Stimulated activated CD4-positive, alpha-beta T cell treated with anti-CD3 and anti-CD28 coated beads, TNF-alpha, amount 100 ng/mL, for 24 hours (primary cell): ENCODE measurements around the gene DDX5.

Experiments
- DNase-seq, 3 experiments: peaks; one replicate each; pipeline ENCODE4 v3.0.0-alpha.2; 2020; ENCODE audit warnings: low read depth in 3 of 3

The DDX5 gene

DNA sequence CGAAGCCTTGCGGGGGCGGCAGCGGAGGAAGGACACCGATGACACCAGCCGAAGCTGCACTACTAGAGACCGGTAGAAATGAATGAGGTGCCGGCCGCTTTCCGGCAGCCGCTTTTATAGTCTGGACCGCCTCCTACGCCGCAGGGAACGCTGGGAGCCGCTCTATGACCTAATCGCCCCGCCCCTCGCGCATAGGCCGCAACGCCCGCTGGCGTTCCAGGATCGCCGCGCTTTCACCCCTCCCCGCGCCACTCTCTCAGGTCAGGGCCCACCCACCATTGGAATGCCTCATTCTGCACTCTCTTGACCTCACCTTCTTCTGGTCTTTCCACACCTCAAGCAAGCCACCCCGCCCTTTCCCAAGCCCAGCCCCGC is at the start of gene DDX5:
DDX5 (minus strand) TSS at position 89 of the 375 bp plus-strand sequence. CDS start 170 bp downstream, outside the sequence.
- peak; percentile 95 to 98 (median 97) for DNase-seq

DNA sequence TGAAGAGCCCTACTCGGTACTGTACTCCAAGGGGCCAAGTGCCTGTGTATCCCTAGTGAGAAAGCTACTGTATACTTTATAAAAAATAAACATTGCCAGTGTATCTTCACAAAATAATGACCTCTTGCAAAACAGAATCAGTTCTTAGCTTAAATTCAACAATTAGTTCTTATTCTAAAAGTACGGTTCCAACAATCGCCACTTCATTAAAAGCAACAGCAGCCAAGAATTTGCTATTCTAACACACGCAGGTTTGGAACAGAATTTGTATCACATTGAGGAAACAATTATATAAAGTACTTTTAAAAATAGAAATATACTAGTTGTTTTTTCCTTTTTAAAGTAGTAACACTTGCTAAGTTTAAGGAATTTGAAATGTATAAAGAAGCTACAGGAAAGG is 49.2 kb upstream of the DDX5 start:
- DNase-seq, result no peak

DNA sequence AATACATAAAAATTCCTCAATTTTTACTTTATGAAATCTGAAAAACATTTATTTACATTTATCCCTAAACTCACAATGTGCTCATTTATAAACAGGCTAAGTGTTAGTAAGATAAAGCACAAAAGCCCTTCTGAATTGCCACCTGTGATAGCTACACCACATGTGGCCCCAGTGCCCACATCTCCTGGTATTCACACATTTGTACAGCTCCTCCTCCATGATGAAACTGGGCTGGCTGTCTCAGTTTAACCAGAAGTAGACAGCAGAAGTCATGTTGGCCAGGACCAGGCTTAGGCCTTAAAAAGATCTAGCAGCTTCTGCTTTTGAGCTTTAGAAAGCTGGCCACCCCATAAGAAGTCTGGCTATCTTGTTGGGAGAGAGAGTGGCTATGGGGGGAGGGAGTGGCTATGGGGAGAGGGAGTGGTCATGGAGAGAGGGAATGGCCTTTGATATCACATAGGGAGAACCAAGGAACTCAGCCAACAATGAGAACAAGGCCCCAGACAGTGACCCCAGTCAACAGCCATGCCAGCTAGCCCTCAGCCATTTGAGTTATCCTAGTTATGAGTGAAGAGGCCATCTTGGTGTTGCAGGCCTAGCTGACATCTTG is 48.0 kb upstream of the DDX5 start:
- DNase-seq, result no peak

DNA sequence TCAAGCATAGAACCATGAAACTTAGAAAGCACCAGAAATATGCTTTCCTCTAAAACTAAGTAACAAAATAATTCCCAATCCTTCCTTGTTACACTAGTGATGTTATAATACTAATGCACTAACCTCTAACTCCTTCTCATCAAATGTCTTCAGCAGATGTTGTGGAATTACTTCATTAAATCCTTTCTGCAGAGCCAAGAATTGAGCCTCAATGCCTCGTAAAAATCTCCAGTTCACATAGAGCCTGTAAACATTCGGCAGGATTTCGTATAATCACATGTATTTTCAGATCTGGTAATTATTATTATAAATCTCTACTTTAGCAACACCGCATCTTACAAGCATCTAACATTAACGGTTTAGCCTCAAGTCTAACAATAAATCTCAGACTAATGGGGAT is 45.4 kb upstream of the DDX5 start:
- DNase-seq, result no peak

DNA sequence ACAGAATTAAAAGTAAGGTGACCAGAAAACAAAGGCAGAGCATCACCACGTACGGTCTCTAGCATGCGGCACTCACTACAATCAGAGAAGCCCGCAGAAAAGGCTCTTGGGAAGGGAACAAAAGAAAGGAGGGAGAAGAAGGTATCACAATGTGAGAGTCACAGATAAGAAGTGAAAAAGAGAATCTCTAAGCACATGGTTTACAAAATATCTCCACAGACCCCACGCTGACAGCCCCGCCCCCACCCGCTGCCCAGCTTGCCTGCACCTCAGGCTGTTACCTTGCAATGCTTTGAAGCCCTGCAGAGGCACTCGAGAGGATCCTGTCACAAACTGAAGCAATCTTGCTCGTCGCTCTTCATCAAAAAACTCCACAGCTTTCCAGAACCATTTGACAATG is 41.2 kb upstream of the DDX5 start:
- DNase-seq, result no peak

DNA sequence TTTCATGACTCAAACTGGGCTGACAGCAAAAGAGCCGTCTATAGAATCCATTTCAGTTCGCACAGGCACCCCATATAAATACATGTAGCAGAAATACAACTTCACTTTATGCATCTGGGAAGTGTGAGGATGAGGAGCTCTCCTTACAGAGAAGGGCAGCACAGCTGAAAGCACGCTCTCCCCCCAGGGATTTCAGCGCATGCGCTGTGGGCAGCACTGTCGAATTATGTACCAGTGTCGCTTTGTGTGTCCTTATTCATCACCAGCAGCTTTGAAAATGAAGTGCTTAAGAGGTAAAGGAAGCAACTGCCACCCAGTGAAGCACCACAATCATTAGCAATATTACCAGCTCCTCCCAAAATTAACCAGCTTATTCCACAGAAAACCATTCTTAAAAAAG is 40.6 kb upstream of the DDX5 start:
- DNase-seq, result no peak

DNA sequence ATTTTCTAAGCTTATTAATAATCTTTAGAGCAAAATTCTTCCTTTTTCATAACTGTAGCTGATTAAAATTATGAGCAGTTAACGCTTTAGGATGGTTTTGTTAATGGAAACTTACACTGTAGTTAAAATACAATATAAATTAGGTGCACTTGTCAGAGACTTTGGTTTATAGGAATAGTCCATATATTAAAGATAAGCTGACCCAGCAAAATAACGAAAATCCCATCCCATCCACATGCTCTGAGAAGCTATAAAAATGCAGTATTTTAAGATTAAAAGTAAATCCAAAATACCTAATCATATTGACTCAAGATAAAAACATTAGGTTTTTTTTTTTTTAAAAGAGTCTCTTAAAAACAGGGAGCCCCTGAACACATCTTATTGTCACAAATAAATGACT is 38.7 kb upstream of the DDX5 start:
- no peak for DNase-seq

DNA sequence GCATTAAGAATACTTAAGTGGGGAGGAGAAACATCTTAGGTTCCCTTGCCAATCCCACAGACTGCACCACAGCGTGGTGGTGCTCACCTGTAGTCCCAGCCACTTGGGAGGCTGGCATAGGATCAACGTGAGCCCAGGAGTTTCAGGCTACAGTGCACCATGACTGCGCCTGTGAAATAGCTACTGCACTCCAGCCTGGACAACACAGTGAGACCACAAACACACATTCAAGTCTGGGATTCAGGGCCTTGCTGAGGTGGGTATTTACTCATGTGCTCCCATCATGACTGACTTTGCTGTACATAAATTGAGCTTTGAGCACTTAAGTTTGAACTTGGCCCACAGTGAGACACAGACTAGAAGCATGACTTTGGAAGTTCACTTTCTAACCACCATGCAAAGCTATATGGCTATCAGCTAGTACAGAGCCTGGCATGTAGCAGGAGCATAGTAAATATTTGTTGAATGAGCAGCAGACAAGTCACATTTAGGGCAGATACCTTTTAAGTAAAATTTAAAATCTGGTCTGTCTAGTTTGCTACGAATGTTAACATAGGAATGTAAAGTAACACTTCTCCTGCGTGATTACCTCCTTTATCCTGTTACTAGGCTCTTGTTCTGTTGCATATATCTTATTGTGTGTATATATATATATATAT is 34.2 kb upstream of the DDX5 start:
- DNase-seq, result no peak

DNA sequence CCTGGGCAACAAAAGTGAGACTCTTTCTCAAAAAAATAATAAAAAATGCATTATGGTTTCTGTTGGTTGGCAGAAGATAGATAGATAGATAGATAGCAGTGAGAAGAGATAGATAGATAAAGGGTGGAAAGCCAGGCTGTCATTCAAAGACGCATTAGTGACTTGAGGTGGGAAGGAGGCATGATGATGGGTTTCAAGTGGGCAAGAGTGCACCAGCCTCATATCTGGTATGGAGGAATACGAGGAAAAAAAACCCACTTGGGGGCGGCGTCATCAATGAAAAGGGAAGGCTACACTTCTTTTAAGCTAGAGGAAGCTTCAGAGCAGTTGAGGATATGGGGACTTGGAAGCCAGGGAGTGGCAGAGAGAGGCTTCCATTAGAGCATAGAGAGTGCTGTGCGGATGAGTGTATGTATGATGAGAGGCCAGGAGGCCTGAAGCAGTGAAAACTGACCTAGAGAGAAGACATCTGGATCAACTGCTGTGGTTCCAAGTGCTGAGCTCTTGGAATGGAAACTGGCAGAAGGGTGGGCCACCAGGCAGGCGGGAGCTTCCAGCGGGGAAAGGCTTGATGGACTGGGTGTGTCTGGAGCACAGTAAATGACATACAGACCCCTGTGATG is 32.5 kb upstream of the DDX5 start:
- no peak for DNase-seq

DNA sequence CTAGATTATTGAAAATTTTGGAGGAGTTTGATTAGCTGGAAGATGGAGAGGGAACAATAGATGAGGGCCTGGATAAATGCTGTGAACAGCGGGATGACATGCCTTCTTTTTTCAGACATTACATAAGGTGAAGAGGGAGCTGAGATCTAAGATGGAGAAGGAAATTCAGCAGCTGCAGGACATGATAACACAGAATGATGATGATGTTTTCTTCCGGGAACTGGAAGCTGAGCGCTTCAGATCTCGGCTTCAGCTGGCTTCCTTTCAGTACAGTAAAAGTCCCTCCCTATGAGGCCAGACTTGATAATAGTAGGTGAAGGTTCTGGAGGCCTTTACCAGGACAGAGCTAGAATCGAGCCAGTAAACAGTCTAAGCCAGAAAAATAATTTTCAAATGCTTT is 31.4 kb upstream of the DDX5 start:
- DNase-seq, result no peak

DNA sequence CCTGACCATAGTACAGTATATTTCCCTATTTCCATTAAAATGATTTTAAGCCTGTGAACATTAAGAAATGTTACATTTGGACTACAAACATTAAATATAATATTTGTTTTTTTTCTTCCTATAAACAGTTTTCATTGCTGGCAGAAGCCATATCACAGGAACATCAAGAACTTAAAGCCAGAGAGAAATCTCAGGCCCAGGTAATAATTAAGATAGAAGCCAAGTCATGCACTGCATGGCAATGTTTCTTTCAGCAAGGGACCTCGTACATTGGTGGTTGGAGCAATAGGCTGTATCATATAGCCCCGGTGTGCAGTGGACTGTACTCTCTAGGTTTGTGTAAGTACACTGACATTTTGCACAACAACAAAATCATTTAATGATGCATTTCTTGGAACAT is 30.8 kb upstream of the DDX5 start:
- no peak for DNase-seq

DNA sequence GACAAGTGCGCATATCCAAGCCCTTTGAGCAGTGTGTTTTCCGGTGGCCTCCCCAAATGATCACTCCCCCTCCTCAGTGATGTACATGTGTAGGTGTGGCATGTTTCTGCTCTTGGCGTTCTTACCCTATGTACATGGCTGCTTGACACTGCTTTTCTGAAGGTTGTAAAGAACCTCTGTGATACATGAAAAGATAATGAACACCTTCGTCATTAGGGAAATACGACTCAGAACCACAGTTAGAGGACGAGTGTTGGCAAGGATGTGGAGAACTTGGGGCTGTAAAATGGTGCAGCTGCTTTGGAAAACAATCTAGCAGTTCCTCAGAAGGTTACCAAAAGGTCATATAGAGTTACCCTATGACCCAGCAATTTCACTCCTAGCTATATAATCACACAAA is 29.3 kb upstream of the DDX5 start:
- no peak for DNase-seq

DNA sequence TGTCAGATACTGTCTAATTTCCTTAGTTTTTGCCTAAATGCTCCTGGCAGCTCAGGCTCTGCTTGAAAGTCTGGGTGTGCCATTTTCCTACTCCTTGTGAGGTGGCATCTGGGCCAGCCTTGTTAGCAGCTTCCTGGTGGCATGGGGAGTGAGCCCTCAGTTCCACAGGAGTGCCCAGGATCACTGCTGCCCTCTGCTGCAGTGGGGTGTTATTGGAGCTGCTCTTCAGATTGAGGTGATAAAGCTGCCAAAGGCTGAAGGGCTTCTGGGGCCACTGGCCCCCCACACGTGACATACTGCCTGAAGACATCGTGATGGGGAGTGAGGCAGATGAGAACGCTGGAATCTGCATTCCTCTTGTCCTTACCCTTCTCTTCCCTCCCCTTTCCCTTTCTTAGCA is 28.1 kb upstream of the DDX5 start:
- no peak for DNase-seq

DNA sequence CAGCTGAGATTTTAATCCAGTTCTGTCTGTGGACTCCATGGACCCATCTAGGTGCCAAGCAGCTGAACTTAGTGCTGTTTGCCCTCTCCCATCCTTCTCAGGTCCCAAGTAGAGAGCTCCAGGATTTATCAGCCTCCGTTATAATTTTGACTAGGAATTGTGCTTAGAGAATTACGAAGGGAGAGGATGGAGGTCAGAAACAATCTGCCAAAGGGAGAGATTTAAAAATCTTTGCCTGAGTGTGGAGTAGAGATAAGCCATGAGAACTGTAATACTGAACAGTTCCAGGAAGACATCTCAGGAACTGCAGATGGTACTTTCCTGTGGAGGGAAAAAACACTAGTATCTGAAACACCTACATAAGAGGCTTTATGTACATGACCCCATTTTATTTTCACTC is 27.7 kb upstream of the DDX5 start:
- no peak for DNase-seq

DNA sequence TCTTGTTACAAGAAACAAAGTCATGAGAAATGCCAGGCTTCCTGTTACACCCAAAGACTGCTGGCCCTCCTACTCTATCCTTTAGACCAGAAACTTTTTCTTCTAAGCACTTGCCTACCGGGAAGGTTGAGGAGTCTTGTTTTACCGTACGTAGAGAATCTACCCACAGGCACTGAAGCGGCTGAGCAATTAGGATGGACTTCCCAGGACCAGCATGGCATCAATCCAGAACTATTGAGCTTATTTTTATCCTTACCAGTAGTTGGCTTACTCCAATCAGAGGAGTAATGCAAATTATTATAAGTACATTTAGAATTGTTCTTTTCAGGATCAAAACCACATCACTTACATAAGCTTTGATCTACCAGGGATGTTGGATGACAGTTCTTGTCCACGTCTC is 26.3 kb upstream of the DDX5 start:
- no peak for DNase-seq

DNA sequence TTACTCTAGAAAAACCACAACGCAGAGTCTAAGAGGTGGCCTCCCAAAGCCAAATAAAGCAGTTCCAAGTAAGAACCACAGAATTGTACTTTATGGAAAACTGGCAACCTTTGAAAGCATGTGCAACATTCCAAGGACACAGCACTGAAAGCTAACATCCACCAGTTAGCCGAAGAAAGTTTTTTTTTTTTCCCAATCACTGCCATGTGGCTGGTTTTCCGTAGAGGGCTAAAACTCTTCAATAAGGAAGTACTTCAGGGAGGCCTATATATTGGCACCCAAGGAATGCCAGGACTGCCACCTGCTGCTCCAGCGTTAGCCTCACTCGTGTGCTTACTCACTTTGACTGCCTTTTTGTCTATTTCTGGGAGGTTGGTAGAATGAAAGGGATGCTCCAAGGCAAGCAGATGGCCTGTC is 25.9 kb upstream of the DDX5 start:
- no peak for DNase-seq

DNA sequence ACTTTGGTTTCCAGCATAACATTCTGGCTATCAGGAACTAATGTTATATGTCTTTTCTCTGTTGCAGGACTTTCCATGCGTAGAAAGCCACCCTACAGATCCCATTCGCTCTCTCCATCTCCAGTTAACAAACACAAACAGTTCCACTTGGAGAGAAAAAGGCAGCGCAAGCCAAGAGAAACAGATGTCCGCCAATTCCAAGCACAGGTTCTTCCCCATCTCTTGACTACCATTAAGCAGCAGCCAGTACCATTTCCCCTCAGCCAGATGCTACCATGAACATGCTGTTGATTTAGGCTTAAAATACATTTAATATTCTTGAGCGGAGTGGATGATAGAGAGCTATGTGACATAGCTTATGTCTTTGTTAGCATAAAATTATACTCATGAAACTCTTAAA is 23.1 kb upstream of the DDX5 start:
- DNase-seq, result no peak

DNA sequence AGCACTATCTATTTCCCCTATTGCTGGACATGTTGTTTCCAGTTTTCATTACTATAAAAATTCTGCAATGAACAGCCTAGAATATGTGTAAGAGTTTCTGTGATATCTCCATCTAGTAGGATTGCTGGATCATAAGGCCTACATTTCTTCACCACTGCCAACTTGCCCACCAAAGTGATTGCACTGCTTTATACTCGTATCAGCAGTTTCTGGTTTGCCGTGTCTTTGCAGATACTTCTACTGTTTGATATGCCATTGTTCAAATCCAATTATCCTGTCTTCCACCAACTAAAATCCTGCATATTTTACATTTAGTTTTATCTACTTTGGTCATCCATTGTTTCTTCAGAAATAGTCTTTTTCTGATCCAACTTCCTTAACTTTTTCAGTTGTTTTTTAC is 21.8 kb upstream of the DDX5 start:
- no peak for DNase-seq

DNA sequence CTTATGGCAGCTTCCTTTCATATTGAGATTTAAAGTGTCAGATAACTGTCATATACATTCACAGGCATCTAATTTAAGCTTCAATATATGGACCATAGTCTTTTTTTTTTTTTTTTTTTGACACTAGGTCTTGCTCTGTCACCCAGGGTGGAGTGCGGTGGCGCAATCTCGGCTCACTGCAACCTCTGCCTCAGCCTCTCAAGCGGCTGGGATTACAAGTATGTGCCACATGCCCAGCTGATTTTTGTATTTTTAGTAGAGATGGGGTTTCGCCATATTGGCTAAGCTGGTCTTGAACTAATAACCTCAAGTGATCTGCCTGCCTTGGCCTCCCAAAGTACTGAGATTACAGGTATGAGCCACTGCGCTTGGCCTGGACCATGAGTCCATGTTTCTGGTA is 14.3 kb upstream of the DDX5 start:
- DNase-seq, result no peak

DNA sequence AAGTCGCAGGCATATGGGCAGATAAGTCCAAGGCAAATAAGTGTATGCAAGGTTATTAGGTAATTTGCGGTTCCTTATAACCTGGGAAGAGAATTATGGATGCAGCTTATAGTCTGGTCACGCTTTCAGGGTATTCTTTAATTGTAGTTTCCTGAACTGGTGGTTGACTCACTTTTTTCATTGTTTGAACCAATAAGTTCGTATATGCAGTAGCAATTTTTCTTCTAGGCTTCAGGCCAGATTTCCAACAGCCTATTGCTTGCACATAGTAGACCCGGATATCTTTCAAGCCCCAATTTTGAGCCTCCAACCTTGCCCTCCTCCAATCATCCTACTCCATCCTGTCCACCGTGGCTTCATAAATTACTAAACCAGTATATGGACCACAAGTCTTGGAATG is 13.5 kb upstream of the DDX5 start:
- DNase-seq, result no peak

DNA sequence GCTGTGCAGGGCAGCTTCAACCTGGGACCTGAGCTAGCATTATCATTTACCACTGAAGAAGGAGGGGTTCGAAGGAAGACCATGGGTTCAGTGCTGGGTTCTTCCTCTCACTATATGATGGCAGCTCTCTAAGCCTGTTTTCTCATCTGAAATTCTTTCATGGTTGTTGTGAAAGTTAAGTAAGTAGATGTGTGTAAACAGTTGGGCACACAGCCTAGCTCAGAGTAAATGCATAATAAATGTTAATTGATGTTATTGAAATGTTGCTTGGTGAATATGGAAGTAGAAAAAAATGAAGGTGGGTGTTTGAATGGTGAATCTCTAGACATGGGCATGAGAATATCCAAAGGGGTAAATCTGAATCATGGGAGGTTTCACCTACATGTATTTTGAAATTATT is 9.7 kb upstream of the DDX5 start:
- DNase-seq, result no peak

DNA sequence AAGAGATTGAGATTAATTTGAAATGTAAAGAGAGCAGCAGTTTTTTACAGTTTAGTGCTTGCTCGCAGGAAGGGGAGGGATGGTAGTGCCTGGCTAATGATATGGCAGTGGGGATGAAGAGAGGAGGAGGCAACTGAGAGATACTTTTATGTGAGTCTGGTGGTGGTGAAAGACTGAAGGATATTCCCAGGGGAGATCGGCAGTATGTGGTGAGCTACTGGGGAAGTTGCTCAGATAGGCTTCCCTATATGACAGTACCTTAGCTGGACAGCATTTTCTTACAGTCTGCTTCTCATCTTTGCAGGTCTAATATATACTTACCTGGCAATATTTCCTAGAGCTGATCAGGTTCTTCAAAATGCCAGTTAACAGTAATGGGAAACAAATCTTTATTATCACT is 9.3 kb upstream of the DDX5 start:
- no peak for DNase-seq

DNA sequence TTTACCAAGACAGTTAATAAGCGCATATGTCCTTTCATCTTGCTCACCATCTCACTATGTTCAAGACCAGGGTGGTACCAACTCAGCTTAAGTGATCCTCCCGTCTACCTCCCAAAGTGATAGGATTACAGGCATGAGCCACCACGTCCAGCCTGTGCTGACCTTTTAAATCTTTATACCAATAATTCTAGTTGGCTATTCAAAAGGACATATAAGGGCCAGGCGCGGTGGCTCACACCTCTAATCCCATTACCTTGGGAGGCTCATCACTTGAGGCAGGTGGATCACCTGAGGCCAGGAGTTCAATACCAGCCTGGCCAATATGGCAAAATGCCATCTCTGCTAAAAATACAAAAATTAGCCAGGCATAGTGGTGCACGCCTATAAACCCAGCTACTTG is 3.1 kb upstream of the DDX5 start:
- no peak for DNase-seq

DNA sequence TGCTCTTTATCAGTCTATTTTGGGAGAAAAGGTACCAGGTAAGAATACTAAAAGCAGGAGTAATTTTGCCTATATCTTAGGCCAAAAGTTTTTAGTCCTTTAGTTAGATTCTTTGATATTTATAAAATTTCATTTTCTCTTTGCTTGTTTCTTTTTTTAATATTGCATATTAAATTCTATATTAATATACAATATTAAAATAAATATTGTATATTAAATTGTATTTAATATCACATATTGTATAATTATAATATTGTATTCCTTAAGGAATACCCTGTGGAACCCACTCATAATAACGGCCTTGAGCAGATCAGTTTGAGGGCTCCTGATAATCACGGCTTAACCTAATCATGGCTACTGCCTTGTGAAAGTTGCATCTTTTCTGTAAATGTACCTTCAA is 2.6 kb upstream of the DDX5 start:
- DNase-seq, result no peak
